Retinal pigment epithelial cell (primary cell): ENCODE measurements around the gene PAN3.

Experiments
- DNase-seq: peaks from one replicate; pipeline ENCODE4 v3.0.0-alpha.2; 2010; ENCODE audit warnings: low read depth
- H3K4me3 ChIP-seq: 2 replicates; pipeline ENCODE4 v1.5.1; 2011; ENCODE audit warnings: mild to moderate bottlenecking, low read length, control low read depth, moderate library complexity
- TF ChIP-seq, protein P1 (sequence below): conservative IDR thresholded peaks from 2 replicates; pipeline ENCODE4 v1.5.1; 2011; ENCODE audit warnings: low read depth, low read length, control low read depth, inconsistent platforms

The PAN3 gene

DNA sequence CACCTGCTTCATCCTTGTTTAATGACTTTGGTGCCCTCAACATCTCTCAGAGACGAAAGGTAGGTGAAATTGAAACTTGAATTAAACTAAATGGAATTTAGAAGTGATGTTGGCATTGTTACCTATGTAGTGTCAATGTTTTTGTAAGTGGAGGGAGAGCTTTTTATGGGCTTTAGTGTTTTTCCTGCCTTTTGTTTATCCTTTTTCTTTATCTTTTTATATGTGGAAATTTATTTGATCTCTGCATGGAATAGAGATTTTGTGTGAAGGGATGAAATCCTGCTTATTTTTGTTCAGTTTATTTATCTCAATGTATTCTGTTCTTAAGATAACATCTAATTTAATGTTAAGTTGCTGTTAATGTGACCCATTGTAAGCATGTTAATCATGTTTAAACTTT lies 39.5 kb downstream of the PAN3 start:
- DNase-seq: no peak
- no peak overlapping the region for H3K4me3 ChIP-seq
- TF ChIP-seq, protein P1, sequence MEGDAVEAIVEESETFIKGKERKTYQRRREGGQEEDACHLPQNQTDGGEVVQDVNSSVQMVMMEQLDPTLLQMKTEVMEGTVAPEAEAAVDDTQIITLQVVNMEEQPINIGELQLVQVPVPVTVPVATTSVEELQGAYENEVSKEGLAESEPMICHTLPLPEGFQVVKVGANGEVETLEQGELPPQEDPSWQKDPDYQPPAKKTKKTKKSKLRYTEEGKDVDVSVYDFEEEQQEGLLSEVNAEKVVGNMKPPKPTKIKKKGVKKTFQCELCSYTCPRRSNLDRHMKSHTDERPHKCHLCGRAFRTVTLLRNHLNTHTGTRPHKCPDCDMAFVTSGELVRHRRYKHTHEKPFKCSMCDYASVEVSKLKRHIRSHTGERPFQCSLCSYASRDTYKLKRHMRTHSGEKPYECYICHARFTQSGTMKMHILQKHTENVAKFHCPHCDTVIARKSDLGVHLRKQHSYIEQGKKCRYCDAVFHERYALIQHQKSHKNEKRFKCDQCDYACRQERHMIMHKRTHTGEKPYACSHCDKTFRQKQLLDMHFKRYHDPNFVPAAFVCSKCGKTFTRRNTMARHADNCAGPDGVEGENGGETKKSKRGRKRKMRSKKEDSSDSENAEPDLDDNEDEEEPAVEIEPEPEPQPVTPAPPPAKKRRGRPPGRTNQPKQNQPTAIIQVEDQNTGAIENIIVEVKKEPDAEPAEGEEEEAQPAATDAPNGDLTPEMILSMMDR: no peak

DNA sequence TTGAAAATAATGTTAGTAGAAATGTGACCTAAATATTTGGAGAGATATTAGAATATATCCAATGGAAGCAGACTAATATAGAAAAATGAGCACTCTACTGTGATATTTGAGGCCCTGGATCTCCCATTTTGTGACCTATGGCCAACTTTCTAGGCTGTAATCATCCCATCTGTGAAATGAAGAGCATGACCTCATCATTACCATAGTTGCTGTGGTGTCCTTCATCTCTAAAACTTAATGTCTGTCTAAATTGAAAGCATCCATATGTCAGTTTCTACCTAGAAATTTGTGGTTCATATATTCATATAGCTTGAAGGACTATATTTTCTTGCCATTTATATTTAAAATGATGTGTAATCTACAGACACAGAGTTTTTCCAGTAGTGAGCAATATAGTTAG lies 41.6 kb downstream of the PAN3 start:
- TF ChIP-seq, protein P1: no peak
- DNase-seq: no peak
- H3K4me3 ChIP-seq: no peak overlapping the region

DNA sequence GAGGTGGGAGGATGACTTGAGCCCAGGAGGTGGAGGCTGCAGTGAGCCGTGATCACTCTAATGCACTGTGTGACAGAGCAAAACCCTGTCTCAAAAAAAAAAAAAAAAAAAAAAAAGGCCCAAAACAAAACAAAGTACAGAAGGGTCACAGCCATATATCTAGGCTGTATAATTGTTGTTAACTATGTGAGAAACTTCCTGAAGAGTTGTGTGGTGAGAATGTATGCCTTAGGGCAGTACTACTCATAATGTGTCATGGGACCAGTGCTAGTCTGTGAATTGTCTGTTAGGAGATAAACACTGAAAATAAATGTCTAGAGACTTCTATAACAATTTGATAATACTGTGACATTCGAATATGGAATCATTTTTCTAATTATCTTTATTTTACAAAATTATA lies 43.1 kb downstream of the PAN3 start:
- H3K4me3 ChIP-seq: no peak overlapping the region
- TF ChIP-seq, protein P1: no peak
- DNase-seq: no peak

DNA sequence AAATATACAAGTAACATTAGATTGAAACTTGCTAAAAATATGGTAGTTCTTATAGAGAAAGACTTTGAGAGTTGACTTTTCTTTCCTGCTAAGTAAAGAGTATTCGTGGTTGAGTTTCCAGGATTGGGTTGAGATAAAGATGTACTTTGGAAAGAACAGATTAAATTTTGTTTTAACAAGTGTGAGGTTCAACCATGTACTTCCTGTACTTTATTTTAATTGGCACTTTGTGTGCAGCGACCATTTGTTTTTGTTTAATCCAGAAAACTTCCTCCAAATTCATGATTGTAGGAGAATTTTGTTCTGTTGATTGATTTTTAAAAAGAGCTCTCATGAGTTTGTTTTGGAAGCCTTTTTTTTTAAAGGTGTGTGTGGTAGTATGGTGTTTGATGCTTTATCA lies 46.9 kb downstream of the PAN3 start:
- DNase-seq: no peak
- TF ChIP-seq, protein P1: no peak
- no peak overlapping the region for H3K4me3 ChIP-seq

DNA sequence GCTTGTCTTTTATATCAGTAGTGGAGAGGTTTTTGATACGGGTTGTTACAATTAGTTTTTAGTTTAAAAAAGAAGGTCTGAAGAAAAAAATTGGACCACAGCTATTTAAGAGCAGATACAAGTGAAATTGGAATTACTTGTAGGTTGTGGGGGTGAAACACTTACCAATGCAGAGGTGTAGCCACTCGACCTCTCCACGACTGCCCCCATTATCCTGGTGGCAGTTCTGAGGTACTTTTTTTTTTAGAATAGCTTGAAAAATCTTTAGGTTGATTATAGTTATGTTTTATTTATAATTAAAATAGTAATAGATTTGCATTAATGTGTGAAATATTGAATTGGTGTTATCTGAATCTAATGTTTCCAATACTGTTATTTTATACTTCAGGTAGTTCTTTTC lies 60.7 kb downstream of the PAN3 start:
- H3K4me3 ChIP-seq: no peak overlapping the region
- DNase-seq: no peak
- TF ChIP-seq, protein P1: no peak

DNA sequence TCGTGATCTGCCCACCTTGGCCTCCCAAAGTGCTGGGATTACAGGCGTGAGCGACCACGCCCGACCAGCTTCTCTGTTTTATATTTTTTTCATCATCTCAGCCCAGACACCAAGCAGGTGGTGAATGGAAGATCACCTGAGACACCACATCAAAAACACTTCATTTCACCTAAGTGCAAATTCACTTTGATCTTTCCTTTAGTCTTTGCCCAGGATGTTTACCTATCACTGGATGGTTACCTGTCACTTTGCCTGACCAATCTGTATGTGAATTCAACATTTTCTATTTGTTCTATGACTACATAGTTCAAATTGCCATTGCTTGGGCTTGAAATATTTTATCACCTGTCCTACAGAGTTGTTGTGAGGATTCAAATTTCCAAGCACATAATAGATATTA lies 65.7 kb downstream of the PAN3 start:
- TF ChIP-seq, protein P1: no peak

DNA sequence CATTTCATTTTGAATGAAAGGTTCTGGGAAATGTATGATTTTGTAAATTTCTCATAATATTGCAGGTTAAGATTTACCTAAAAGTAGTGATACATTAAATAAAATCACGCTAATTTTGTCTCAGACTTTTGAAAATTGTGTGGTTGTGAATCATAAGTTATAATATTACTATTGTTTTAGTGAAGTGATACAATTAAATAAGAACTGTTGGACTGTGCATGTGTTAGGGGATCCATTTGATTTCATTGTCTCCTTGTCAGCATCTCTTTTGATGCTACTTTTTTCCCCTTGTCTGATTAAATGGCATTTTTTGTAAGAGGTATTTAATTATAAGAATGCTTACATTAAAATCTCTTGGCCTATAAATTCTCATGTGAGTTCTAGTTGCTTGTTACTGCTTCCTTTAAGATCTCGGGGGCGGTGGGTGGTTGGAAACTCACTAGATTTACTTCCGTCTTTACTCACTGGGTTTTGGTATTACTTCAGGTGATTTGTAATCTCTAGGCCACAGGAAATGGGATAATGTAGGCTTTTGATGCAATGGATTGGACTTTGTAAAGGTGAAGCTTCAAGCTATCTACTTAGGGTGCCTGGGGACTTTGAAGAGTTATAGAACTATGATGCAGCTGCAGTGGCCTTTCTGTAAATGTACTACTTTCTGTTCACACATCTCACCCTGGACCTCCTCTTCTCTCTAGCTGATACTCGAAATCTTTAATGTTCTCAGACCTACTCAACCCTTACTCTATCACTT lies 66.5 kb downstream of the PAN3 start:
- TF ChIP-seq, protein P1: no peak
- H3K4me3 ChIP-seq: no peak overlapping the region
- DNase-seq: no peak

More for the DNA sequence above, 65.7 kb downstream of the PAN3 start:
- H3K4me3 ChIP-seq: no peak overlapping the region
- DNase-seq: no peak
